ENCODE results near the gene ANGPTL8.
A peak's percentile ranks its signal among the peaks of the same experiment; 100 is the strongest.

ANGPTL8 gene

GRCh38 chr19:11256189-11256588, 16.8 kb downstream of the ANGPTL8 start:
- Mint-ChIP-seq H3K4me1 (peaks cover 22% of the 10 kb centered on the region), H3K4me3 (no peak overlapping the region), H3K9me3 (no peaks in the 10 kb centered on the region), H3K27ac (no peak overlapping the region), H3K27me3 (ENCODE audit: low read depth, poor library complexity) (peaks cover 4% of the 10 kb centered on the region), H3K36me3 (ENCODE audit: low read depth) (peaks cover 3% of the 10 kb centered on the region)
- TF ChIP-seq CTCF (IDR thresholded peaks at IDR 0.05) = no peak
- DNase-seq = peak; percentile 45

- H3K36me3 Mint-ChIP-seq (ENCODE audit: low read depth) = no peaks in the 10 kb centered on the region
- H3K4me1 Mint-ChIP-seq = peaks cover 20% of the 10 kb centered on the region
- no peak overlapping the region for H3K27ac Mint-ChIP-seq
- H3K9me3 Mint-ChIP-seq = no peaks in the 10 kb centered on the region
- DNase-seq = no peak
- TF ChIP-seq CTCF (IDR thresholded peaks at IDR 0.05) = no peak
- no peak overlapping the region for H3K4me3 Mint-ChIP-seq
- H3K27me3 Mint-ChIP-seq (ENCODE audit: low read depth, poor library complexity) = peaks cover 4% of the 10 kb centered on the region
Observed at GRCh38 chr19:11257846-11258380, 18.5 kb downstream of the ANGPTL8 start.

- no peaks in the 10 kb centered on the region for H3K36me3 Mint-ChIP-seq (ENCODE audit: low read depth)
- H3K27me3 Mint-ChIP-seq (ENCODE audit: low read depth, poor library complexity) = peaks cover 4% of the 10 kb centered on the region
- no peak overlapping the region for H3K27ac Mint-ChIP-seq
- no peak for DNase-seq
- H3K9me3 Mint-ChIP-seq = no peaks in the 10 kb centered on the region
- H3K4me3 Mint-ChIP-seq = peak overlapping the region; percentile 78
- no peak for TF ChIP-seq CTCF (IDR thresholded peaks at IDR 0.05)
- peaks cover 22% of the 10 kb centered on the region for H3K4me1 Mint-ChIP-seq
Observed at GRCh38 chr19:11260996-11261395, 21.6 kb downstream of the ANGPTL8 start.

- DNase-seq = peak; percentile 43
- H3K9me3 Mint-ChIP-seq = no peaks in the 10 kb centered on the region
- H3K36me3 Mint-ChIP-seq (ENCODE audit: low read depth) = no peaks in the 10 kb centered on the region
- H3K4me1 Mint-ChIP-seq = peaks cover 19% of the 10 kb centered on the region
- peaks cover 6% of the 10 kb centered on the region for H3K27me3 Mint-ChIP-seq (ENCODE audit: low read depth, poor library complexity)
- H3K4me3 Mint-ChIP-seq = peak overlapping the region; percentile 78
- no peak for TF ChIP-seq CTCF (IDR thresholded peaks at IDR 0.05)
- H3K27ac Mint-ChIP-seq = no peak overlapping the region
Observed at GRCh38 chr19:11261431-11261970, 22.1 kb downstream of the ANGPTL8 start.

- no peak for TF ChIP-seq CTCF (IDR thresholded peaks at IDR 0.05)
- peak within 1 kb of the TSS; percentile 78 for H3K4me3 Mint-ChIP-seq
- DNase-seq = peak; percentile 70
- no peaks in the 10 kb centered on the region for H3K36me3 Mint-ChIP-seq (ENCODE audit: low read depth)
- H3K27ac Mint-ChIP-seq = no peak within 1 kb of the TSS
- no peaks in the 10 kb centered on the region for H3K9me3 Mint-ChIP-seq
- H3K27me3 Mint-ChIP-seq (ENCODE audit: low read depth, poor library complexity) = peaks cover 13% of the 10 kb centered on the region
- peaks cover 22% of the 10 kb centered on the region for H3K4me1 Mint-ChIP-seq
Observed at GRCh38 chr19:11261971-11262839, 22.8 kb downstream of the ANGPTL8 start, which contains the start of gene DOCK6. Gene DOCK6 (minus strand): TSS chr19:11262524. CDS start chr19:11262440, 84 bp downstream.

Measured in nephron progenitor cell (in vitro differentiated cells).